Measurements from ENCODE around the gene CD6.

CD6 gene

DNA sequence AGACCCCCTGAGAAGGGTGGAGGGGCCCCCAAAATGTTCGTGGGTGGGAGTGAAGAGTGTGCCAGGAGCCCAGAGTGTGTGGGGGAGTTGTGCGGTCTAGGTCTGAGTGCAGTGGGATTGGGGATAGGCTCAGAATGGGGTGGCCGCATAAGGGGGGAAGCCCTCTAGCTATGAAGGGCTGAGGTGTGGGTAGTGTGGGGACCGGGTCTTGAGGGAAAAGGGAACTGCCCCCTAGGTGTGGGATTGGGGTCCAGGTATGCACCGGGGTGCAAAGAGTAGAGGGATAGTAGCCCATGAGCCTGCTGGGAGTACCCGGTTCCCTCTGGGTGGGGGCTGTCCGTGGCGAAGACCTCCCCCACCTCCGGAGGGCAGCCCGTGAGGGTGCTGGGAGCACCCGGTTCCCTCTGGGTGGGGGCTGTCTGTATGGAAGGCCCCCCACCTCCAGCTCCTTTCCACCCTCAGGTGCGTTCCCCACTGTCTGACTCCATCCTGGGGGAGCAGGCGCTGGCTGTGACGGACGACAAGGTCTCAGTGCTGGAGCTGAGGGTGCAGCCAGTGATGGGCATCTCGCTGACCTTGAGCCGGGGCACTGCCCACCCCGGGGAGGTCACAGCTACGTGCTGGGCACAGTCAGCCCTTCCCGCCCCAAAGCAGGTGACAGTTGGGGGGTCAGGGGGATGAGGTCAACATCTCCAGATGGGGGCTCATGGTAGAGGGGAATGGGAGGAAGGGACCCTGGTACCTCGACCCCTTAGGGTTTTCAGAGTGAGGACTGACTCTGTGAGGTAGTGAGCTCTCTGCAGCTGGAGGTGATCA lies 36.5 kb upstream of the CD6 start:
- in situ Hi-C loops (cut with HindIII; ENCODE audit: low sequenced_read_pairs): loop anchor here (5.0 kb wide), 1 partner anchor 92 kb away; no protein-coding TSS in a partner anchor

DNA sequence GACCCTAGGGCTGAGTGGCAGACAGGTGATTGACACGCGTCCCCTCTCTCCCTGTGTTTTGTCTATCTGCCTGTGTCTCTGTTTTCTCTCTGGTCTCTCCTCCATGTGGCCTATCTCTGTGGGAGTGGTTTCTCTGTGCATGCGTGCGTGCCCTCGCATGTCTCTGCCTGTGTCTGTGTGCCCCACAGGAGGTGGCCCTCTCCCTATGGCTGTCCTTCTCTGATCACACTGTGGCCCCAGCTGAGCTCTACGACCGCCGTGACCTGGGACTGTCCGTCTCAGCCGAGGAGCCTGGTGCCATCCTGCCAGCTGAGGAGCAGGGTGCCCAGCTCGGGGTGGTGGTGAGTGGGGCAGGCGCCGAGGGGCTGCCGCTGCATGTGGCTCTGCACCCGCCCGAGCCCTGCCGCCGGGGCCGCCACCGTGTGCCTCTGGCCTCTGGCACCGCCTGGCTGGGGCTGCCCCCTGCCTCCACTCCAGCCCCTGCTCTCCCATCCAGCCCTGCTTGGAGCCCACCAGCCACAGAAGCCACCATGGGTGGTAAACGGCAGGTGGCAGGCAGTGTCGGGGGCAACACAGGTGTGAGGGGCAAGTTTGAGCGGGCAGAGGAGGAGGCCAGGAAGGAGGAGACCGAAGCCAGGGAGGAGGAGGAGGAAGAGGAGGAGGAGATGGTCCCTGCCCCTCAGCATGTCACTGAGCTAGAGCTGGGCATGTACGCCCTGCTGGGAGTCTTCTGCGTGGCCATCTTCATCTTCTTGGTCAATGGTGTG lies 35.6 kb upstream of the CD6 start:
- in situ Hi-C loops (cut with HindIII; ENCODE audit: low sequenced_read_pairs): no loop called here

DNA sequence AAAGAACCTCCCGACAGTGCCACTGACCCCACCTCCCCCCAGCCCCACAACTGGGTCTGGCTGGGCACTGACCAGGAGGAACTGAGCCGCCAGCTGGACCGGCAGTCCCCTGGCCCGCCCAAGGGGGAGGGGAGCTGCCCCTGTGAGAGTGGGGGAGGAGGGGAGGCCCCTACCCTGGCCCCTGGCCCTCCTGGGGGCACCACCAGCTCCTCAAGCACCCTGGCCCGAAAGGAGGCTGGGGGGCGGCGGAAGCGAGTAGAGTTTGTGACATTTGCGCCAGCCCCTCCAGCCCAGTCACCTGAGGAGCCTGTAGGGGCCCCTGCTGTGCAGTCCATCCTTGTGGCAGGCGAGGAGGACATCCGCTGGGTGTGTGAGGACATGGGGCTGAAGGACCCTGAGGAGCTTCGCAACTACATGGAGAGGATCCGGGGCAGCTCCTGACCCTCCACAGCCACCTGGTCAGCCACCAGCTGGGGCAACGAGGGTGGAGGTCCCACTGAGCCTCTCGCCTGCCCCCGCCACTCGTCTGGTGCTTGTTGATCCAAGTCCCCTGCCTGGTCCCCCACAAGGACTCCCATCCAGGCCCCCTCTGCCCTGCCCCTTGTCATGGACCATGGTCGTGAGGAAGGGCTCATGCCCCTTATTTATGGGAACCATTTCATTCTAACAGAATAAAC lies 34.9 kb upstream of the CD6 start:
- in situ Hi-C loops (cut with HindIII; ENCODE audit: low sequenced_read_pairs): no loop called here

DNA sequence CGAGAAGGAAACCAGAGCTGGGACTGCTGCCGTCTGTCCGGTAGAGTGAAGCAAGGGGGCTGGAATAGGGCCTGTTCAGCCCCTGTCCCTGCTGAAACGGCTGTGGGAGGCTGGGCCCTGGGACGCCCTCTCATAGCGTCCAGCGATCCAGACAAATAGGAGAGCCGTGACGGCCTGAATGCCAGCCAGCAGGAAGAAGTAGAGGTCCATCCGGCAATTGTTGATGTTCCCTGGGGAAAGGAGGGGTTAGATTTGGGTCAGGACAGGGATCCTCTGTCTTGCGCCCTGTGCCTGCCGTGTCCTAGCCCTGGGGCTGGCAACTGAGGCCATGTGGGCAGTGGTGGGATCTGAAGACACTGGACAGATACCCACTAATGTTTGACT lies 34.3 kb upstream of the CD6 start:
- in situ Hi-C loops (cut with HindIII; ENCODE audit: low sequenced_read_pairs): no loop called here

DNA sequence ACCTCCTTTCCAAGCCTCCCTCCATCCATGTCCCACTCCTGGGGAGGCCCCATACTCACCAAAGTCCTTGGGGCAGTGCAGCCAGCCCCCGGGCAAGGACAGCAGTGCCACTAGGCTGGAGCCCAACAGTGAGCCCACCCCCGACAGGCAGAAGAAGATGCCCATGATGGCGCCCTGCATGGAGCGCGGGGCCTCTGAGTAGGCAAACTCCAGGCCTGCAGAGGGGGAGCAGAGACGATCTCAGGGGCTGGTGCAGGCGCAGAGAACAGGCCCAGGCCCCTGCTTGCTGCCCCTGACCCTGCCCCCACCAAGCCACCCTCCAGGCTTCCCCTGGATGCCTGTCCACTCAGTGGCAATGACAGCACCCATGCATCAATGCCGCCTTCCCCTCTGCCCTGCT lies 33.7 kb upstream of the CD6 start:
- in situ Hi-C loops (cut with HindIII; ENCODE audit: low sequenced_read_pairs): no loop called here

DNA sequence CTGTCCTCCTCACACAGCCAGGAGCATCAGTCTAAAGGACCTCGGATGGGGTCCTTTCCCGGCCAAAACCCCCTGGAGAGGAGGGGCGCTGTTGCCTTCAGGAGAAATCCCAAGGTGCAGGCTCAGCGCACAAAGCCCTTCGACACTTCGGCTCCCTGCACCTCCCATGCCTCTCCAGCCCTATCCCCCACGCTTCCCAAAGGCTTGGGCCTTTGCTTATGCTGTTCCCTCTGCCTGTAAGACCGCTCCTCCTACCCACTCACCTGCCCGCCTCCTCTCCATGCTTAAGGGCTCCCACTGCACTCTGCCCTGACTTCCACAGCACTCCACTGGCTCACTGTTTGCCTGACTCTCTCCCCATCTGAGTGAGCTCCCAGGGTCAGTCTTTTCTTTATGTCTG lies 33.0 kb upstream of the CD6 start:
- in situ Hi-C loops (cut with HindIII; ENCODE audit: low sequenced_read_pairs): no loop called here

DNA sequence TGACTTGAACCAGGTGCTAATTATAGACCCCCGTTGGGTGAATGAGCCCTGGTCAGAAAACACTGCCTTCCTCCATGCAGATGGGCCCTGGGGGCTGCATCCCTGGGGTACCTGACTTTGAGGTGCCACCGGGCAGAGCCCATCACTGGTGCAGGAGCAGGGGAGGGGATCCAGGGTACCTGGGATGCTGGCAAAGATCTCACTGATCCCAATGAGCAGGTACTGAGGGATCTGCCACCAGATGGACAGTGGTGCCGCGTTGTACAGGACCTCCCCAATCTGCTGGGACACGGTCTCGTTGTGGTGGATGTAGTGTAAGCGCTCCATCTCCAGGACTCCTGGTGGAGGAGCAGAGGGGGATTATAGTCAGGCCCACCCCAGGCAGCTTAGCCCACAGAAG lies 32.2 kb upstream of the CD6 start:
- in situ Hi-C loops (cut with HindIII; ENCODE audit: low sequenced_read_pairs): no loop called here

DNA sequence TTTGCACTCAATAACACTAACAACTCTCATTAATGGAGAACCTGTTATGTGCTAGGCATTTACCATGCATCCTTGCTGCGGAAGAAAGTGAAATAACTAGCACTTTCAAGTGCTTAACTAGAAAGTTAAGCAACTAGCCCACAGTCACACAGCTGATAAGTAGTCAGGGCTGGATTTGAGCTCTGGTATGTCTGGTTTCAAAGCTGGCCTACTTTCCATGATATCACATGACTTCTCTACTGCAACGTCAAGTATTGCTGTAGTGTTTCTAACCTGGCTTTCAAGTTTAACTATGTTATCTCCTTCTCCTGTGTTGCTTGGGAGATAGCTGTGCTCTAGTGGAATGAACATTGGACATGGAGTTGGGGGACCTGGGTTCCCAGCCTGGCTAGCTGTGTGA lies 31.6 kb upstream of the CD6 start:
- in situ Hi-C loops (cut with HindIII; ENCODE audit: low sequenced_read_pairs): no loop called here

DNA sequence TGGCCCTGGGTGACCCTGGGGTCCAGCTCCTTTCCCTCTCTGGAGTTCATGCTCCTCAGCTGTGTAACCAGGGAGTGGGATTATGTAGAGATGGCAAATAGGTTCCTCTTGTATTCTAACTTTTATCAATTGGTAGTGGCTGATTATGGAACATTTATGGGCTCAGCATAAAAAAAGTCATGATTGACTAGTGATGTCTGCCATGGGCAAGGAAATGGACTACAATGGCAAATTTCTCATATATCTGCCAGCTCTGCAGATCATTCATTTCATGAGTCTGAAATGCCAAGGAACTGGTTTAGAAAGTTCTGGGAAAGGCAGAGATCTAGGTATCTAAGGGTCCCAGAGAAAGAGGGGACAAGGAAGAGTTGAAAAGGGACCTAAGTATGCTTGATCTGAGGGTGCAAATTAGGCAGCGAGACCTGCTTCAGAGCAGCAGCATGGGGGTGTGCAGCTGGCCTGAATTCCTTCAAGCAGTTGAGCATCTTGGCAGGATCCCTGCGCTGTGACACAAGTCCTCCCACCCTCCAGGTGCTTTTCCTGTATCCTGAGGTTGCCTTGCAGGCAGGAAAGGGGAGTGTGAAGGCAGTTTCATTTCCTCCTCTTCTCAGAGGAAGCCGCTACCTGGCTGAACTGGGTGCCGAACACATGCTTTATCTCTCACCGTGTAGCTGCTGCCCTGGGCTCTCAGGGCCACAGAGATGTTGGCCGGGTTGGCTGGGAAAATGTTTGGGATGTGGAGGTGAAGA lies 29.9 kb upstream of the CD6 start:
- in situ Hi-C loops (cut with HindIII; ENCODE audit: low sequenced_read_pairs): no loop called here

DNA sequence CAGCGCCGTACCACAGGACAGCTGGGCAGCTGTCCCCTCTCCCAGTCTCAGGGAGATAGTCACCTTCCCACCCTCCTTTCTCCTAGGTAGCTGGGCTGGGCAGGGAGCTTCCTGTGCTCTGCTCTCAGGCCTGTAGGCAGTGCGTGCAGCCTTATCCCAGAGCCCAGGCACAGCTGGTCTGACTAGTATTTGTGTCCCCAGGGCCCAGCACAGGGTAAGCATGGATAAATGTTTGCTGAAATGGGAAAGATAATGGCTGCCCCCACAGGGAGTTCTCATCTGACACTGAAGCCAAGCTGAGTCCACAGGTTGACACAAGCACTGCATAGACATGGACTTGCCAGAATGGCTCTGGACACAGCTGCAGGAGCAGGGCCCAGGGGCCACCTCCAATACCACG lies 29.3 kb upstream of the CD6 start:
- in situ Hi-C loops (cut with HindIII; ENCODE audit: low sequenced_read_pairs): no loop called here

DNA sequence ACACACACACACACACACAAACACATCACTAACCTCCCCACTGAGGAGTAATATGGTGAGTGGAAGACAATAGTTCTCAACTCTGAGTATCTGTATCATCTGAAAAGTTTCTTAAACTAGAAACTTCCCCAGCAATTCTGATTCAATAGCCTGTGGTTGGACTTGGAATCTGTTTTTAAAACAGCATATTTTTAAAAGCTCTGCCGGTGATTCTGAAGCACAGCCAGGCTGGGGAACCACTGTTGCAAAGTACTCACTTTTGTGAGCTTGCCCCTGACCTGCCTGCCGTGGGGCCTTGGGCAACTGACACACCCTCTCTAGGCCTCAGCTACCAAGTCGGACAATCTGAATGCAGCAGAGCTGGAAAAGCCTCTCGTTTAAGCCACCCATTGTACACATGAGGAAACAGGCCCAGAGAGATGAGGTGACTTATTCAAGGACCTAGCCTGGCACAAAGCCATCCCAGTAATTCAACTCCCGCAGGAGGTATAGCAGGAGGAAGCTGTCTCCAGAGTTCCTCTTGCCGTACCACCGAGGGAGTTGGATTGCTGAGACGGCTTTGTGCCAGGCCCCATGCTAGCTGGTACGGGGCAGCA lies 28.4 kb upstream of the CD6 start:
- in situ Hi-C loops (cut with HindIII; ENCODE audit: low sequenced_read_pairs): no loop called here

DNA sequence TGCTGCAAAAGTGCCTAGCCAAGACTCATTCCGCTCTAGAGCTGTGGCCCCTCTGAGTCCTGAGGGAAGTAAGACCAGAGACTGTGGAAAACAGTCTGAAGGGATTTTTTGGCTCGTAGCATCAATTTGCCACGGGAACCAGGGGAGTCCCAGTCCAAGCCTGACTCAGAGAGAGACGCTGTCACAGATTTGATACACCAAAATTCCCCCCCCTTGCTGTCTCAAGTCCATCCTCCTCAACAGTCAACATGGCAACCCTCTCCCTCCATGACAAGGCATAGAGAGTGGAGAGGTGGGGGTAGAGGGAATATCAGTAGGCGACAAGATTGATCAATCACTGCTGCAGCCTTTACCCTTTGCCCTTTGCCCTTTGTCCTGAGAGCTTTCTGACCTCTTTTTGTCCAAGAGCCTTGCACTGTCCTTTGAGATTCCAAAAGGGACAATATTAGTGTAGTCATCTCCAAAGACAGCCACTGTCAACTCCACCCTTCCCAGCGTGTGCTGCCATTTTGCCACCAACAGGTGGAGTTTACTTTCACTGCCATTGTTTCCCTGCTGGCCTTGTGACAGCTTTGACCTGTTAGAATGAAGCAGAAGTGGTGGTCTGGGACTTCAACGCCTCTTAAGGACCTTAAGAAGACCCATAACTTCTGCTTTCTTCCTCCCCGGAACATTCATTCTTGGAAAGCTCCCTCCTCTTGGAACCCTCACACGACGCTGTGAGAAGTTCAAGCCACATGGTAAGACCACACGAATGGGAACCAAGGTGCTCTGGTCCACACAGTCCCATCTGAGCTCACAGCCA lies 26.8 kb upstream of the CD6 start:
- in situ Hi-C loops (cut with HindIII; ENCODE audit: low sequenced_read_pairs): no loop called here

DNA sequence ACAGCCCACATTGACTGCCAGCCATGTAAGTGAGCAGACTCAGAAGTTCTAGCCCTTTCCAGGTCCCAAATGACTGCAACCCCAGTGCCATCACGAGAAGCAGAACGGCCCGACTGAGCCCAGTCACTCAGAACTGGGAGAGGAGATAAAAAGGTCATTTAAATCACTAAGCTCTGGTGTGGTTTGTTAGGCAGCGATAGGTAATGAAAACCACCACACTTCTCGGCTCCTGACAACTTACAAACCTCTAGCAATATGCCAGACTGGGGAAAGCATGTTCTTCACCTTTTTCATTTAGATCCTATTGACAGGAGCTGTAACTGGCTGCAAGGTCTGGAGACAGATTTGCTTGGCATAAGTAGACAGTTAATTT lies 26.2 kb upstream of the CD6 start:
- in situ Hi-C loops (cut with HindIII; ENCODE audit: low sequenced_read_pairs): no loop called here

DNA sequence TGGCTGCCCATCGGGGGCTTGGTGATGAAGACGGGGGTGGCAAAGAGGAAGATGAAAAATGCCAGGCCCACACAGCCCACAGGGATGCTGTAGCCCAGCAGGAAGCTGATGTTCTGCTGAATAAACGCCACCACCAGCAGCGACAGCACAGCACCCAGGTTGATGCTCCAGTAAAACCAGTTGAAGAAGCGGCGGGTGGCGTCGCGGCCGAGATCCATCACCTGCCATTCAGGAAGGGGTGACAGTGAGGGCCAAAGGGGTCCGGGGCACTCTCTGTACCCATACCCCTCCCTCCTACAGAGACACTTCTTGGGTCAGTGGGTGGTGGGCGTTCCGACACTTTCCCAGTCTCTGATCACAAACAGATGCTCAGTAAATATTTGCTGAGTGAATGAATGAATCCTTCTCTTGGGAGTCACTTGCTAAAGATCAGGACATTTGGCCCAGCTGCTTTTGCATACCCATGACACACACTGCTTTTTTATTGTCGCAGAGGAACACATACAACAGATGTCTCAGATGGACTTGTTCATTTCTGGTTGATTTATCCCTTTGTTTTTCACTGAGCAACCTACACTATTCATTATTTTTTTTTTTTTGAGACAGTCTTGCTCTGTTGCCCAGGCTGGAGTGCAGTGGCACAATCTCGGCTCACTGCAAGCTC lies 24.7 kb upstream of the CD6 start:
- in situ Hi-C loops (cut with HindIII; ENCODE audit: low sequenced_read_pairs): no loop called here

DNA sequence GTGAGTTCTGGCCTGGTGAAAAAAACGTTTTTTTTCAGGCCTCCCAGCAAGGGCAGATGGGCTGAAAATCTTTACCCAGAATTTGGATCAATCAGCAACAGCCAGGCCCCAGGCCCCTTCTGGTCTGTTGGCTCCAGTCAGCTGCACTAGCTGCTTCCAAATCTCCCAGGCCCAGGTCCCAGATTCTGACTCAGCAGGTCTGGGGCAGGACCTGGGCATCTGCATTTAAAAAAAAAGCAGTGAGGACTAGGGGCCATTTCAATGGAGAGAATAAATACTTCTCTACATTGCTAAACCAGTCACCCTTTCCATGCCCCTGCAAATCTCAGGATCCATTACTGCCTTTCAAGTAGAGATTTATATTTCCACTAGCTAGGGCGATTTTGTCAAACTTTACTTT lies 23.8 kb upstream of the CD6 start:
- in situ Hi-C loops (cut with HindIII; ENCODE audit: low sequenced_read_pairs): no loop called here

DNA sequence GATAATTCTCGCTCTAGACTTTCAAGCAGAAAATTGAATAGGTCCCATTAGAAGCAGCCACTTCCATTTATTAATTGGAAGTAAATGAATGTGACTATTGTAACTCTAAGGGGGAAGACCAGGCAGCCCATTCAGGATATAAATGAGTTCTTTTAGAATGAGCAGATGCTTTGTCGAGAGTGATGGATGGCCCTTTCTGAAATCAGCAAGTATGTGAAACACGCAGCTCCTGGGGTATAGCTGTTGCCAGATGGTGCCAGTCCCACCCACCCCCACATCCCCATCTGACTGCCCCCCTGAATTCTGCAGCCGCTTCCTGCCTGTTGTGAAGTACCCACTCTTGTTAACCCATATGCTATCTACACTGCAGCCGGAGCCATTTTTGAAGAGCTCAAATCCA lies 23.2 kb upstream of the CD6 start:
- in situ Hi-C loops (cut with HindIII; ENCODE audit: low sequenced_read_pairs): no loop called here

DNA sequence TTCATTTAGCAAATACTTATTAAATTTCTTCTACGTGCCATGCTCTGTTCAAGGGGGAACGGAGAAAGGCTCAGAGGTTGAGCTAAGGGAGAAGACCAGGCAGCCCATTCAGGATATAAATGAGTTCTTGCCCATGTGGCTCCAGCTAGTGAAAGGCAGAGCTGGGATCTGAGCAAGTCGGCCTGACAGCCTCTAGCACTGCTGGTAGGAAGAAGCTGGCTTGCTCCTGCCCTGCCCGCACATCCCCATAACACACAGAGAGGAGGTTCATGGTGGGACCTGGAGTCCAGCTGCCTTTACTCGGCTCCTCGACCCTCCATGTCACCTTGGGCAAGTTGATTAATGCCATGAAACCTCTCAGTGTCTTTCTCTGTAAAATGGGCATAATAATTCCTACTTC lies 21.5 kb upstream of the CD6 start:
- in situ Hi-C loops (cut with HindIII; ENCODE audit: low sequenced_read_pairs): no loop called here

DNA sequence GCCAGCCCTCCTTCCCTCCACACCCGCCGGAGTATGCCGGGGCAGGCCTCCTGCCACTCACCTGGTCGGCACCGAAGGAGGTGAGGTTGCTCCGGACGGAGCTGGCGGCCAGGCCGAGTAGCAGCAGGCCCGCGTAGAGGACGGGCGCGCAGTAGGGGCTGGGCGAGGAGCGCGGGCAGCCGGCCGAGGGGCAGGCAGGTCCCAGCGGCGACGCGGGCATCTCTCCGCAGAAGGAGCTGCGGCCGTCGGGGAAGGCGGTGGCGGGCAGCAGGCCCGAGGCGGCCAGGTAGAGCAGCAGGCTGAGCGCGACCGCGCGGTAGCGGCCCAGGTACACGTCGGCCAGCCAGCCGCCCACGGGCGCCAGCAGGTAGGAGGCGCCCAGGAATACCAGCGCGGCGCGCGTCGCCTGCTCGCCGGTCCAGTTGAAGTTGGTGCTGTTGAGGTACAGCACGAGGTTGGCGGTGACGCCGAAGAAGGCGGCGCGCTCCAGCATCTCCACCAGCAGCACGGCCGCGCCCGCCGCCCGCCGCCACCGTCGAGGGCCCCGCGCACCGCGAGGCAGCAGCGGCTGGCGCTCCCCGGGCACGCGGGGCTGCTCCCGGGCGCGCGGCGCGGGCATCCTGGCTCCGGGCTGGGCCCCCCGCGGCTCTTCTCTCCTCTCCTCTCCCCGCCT lies 20.4 kb upstream of the CD6 start:
- in situ Hi-C loops (cut with HindIII; ENCODE audit: low sequenced_read_pairs): no loop called here

DNA sequence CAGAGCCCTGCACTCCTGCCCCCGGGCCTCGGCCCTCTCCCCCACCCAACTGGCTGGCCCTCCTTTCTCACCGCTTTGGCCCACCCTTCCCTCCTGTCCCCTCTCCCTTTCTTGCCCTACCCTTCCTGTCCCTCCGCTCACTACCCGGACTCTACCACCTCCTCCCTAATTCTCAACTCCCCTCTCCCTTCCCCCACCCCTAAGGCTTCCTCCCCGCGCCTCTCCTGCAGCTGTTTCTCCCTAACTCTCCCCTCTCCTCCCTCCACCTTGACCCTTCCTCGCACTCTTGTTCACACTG lies 19.9 kb upstream of the CD6 start:
- in situ Hi-C loops (cut with HindIII; ENCODE audit: low sequenced_read_pairs): no loop called here
